Hindlimb muscle (tissue), 1 donor: ENCODE measurements around the gene TRIM52. TPM values are rescaled to one million over a fixed set of nuclear protein-coding genes. Genes with fewer than 3 reads are reported as not detected.
"Not testable (repeated sequence)": the region's sequence is repeated elsewhere in the genome, so short reads cannot be mapped to it uniquely, and the experiment has no call there.

Experiments
- DNase-seq: peaks from one replicate; pipeline ENCODE4 v3.0.0-alpha.2; 2013
- polyA plus RNA-seq: library from polyadenylated mRNA; unstranded; fragments of 120-200 nt; gene quantifications from one replicate; pipeline ENCODE4 v1.2.1, GENCODE V29; 2013; ENCODE audit not compliant: insufficient read length

TRIM52 gene
- polyA plus RNA-seq = 17.9 TPM

- DNase-seq = peak; percentile 92
Measured at GRCh38 chr5:181260720-181261319, at the start of gene TRIM52. TSS of gene TRIM52 (minus strand) at chr5:181261143. CDS start at chr5:181260813, 330 bp downstream.

- not testable (repeated sequence) for DNase-seq
Measured at GRCh38 chr5:181287331-181287730, 26.4 kb upstream of the TRIM52 start.

GRCh38 chr5:181285962-181286705 is 25.2 kb upstream of the TRIM52 start:
- DNase-seq = not testable (repeated sequence)

- not testable (repeated sequence) for DNase-seq
Measured at GRCh38 chr5:181283841-181284755, 23.2 kb upstream of the TRIM52 start.

- DNase-seq = no peak
Measured at GRCh38 chr5:181283347-181283746, 22.4 kb upstream of the TRIM52 start.

- no peak for DNase-seq
Measured at GRCh38 chr5:181282874-181283273, 21.9 kb upstream of the TRIM52 start.

- not testable (repeated sequence) for DNase-seq
Measured at GRCh38 chr5:181282415-181282814, 21.5 kb upstream of the TRIM52 start.

- no peak for DNase-seq
Measured at GRCh38 chr5:181281984-181282316, 21.0 kb upstream of the TRIM52 start.

GRCh38 chr5:181281077-181281983 is 20.4 kb upstream of the TRIM52 start:
- DNase-seq = no peak

GRCh38 chr5:181280251-181280762 is 19.4 kb upstream of the TRIM52 start:
- DNase-seq = no peak

GRCh38 chr5:181273433-181273744 is 12.4 kb upstream of the TRIM52 start:
- not testable (repeated sequence) for DNase-seq

- DNase-seq = no peak
Measured at GRCh38 chr5:181271081-181271480, 10.1 kb upstream of the TRIM52 start.

GRCh38 chr5:181267907-181268306 is 7.0 kb upstream of the TRIM52 start:
- not testable (repeated sequence) for DNase-seq

- not testable (repeated sequence) for DNase-seq
Measured at GRCh38 chr5:181267291-181267904, 6.5 kb upstream of the TRIM52 start.

GRCh38 chr5:181265092-181265671 is 4.2 kb upstream of the TRIM52 start:
- no peak for DNase-seq

- DNase-seq = no peak
Measured at GRCh38 chr5:181263633-181264032, 2.7 kb upstream of the TRIM52 start.

GRCh38 chr5:181261320-181262049 is 542 bp upstream of the TRIM52 start:
- peak; percentile 79 for DNase-seq

GRCh38 chr5:181259974-181260719 is 796 bp downstream of the TRIM52 start:
- no peak for DNase-seq

- no peak for DNase-seq
Measured at GRCh38 chr5:181259283-181259682, 1.7 kb downstream of the TRIM52 start.

- DNase-seq = no peak
Measured at GRCh38 chr5:181258576-181258975, 2.4 kb downstream of the TRIM52 start.
